Parathyroid adenoma (tissue), 2 donors: ENCODE measurements around the gene HS6ST2.

Source experiments
- H2AFZ ChIP-seq: fragments of 300-600 bp; sonication (generic); one replicate; pipeline ENCODE4 v1.7.0; 2017; ENCODE audit warnings: antibody characterized with exemption, mild to moderate bottlenecking
- H3K27ac ChIP-seq: fragments of 300-600 bp; sonication (generic); one replicate; pipeline ENCODE4 v1.7.0; 2017
- H3K27me3 ChIP-seq: fragments of 300-600 bp; sonication (generic); one replicate; pipeline ENCODE4 v1.7.0; 2017; ENCODE audit warnings: low read length; ENCODE audit not compliant: control insufficient read depth, insufficient read depth
- H3K36me3 ChIP-seq: fragments of 300-600 bp; sonication (generic); one replicate; pipeline ENCODE4 v1.7.0; 2017; ENCODE audit warnings: low read length; ENCODE audit not compliant: control insufficient read depth, insufficient read depth
- H3K4me1 ChIP-seq: fragments of 300-600 bp; sonication (generic); one replicate; pipeline ENCODE4 v1.7.0; 2017; ENCODE audit warnings: control low read depth
- H3K4me2 ChIP-seq: fragments of 300-600 bp; sonication (generic); one replicate; pipeline ENCODE4 v1.7.0; 2017; ENCODE audit warnings: low read length
- H3K4me3 ChIP-seq: fragments of 300-600 bp; sonication (generic); one replicate; pipeline ENCODE4 v1.7.0; 2017; ENCODE audit warnings: low read depth, low read length
- H3K79me2 ChIP-seq: fragments of 300-600 bp; sonication (generic); one replicate; pipeline ENCODE4 v1.7.0; 2017; ENCODE audit warnings: control low read depth
- H3K9ac ChIP-seq: fragments of 300-600 bp; sonication (generic); one replicate; pipeline ENCODE4 v1.7.0; 2017; ENCODE audit warnings: mild to moderate bottlenecking
- H3K9me3 ChIP-seq: fragments of 300-600 bp; sonication (generic); one replicate; pipeline ENCODE4 v1.7.0; 2017; ENCODE audit warnings: low read length; ENCODE audit not compliant: control insufficient read depth
- TF ChIP-seq, protein P1 (sequence below): fragments of 300-600 bp; sonication (generic); IDR thresholded peaks from one replicate; pipeline ENCODE4 v1.7.0; 2017; ENCODE audit warnings: antibody characterized with exemption, mild to moderate bottlenecking
- donor health status: primary hyperparathyroidism.

HS6ST2 gene

DNA sequence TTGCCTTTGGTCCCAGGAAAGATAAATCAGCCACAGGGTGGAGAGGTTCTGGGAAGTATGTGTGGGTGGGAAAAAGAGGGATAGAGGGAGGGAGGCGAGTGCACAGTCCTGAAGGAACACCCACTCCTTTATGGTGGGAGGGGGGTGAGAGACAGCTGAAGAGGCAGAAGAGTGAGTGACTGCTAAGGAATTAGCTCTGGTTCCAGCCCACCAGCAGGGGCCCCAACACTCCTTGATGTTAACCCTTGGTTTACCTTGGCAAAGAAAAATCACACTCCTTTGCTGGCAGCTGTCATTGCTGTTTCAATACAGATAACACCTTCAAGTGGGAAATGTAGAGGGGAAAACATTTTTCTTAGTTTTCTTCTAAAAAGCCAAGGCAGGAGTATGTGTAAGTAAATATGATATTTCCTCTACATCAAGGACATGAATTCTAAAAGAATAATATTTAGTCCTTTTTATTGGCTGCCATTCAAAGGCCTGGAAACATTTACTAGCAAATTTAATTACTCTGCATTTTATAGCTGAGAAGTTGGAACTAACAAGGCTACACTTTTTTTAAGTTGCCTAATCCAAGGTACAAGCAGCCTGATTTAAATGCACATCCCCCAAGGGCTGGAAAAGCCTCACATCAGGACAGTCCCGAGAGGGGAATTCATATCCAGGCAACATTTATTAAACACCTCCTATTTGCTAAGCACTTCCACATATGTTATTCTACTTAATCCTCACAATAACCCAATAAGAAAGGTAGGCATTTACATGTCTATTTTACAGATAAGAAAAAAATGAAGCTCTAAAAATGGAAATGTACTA lies 81.7 kb downstream of the HS6ST2 start:
- TF ChIP-seq, protein P1, sequence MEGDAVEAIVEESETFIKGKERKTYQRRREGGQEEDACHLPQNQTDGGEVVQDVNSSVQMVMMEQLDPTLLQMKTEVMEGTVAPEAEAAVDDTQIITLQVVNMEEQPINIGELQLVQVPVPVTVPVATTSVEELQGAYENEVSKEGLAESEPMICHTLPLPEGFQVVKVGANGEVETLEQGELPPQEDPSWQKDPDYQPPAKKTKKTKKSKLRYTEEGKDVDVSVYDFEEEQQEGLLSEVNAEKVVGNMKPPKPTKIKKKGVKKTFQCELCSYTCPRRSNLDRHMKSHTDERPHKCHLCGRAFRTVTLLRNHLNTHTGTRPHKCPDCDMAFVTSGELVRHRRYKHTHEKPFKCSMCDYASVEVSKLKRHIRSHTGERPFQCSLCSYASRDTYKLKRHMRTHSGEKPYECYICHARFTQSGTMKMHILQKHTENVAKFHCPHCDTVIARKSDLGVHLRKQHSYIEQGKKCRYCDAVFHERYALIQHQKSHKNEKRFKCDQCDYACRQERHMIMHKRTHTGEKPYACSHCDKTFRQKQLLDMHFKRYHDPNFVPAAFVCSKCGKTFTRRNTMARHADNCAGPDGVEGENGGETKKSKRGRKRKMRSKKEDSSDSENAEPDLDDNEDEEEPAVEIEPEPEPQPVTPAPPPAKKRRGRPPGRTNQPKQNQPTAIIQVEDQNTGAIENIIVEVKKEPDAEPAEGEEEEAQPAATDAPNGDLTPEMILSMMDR: no peak
- no peaks in the 10 kb centered on the region for H3K36me3 ChIP-seq
- no peak overlapping the region for H2AFZ ChIP-seq
- H3K4me2 ChIP-seq: no peak overlapping the region
- H3K27me3 ChIP-seq: no peaks in the 10 kb centered on the region
- no peaks in the 10 kb centered on the region for H3K9me3 ChIP-seq
- no peak overlapping the region for H3K9ac ChIP-seq
- H3K79me2 ChIP-seq: no peaks in the 10 kb centered on the region
- no peaks in the 10 kb centered on the region for H3K4me1 ChIP-seq
- H3K27ac ChIP-seq: no peak overlapping the region
- H3K4me3 ChIP-seq: no peak overlapping the region

DNA sequence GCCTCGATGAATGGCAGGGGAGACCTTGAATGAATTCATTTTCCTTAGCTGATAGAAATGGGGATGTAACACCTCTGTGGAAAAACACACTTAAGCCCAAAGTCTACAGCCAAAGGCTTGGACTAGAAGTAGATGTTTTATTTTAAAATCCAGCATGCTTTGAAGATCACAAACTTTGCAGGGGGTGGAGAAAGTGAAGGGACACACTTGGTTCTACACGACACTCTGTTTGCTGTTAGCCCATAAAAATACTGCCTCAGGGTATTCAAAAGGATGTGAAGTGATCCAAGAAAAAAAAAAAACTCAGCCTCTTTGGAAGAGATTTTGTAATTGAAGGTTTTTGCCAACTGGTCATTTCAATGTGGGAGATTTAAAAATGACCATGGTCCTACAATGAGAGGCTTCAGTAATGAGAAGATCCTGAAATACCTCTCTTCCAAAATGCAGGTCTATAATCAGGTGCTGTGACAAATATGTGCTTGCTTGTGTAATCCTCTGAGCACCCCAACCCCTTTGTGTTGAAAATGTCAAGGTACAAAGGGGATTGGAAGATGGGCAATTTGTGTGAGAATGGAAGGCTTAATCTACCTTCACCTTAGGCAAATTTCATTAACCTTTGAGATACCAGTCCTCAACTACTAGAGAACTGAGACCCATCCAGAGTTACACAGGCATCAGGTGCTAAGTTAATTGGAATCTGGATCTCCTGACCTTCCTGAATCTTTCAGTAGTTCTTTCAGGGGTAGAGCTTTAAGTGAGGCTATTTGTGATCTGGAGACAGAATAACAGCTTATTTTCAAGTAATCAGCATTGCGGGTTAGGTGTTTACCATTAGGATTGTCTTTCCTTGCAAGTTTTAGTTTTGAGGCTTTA lies 82.5 kb downstream of the HS6ST2 start:
- Histone ChIP-seq H3K4me2 (no peak overlapping the region), H3K9ac (no peak overlapping the region), H3K4me3 (no peak overlapping the region), H3K79me2 (no peaks in the 10 kb centered on the region), H3K9me3 (no peaks in the 10 kb centered on the region), H3K27ac (no peak overlapping the region), H2AFZ (no peak overlapping the region), H3K27me3 (no peaks in the 10 kb centered on the region), H3K4me1 (no peaks in the 10 kb centered on the region), H3K36me3 (no peaks in the 10 kb centered on the region)
- TF ChIP-seq, protein P1: no peak

DNA sequence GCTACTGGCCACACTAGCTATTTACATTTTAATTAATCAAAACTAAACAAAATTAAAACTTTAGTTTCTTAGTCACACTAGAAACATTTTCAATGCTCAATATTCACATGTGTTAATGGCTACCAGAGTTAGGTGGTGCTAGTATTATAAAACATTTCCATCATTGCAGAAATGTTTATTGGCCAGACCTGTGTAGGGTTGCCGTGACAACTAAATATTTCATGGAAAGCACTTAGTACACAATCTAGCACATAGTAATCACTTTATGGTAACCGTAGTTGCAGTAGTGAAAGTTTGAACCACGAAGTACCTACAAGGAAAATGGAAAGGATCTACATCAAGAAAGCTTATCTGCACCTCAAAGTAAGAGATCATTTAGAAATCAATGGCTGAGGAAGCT lies 95.9 kb downstream of the HS6ST2 start:
- H2AFZ ChIP-seq: no peak overlapping the region
- no peak overlapping the region for H3K27ac ChIP-seq
- TF ChIP-seq, protein P1: no peak
- no peaks in the 10 kb centered on the region for H3K4me1 ChIP-seq
- no peak overlapping the region for H3K4me3 ChIP-seq
- H3K27me3 ChIP-seq: no peaks in the 10 kb centered on the region
- no peaks in the 10 kb centered on the region for H3K36me3 ChIP-seq
- H3K9me3 ChIP-seq: no peaks in the 10 kb centered on the region
- H3K9ac ChIP-seq: no peak overlapping the region
- no peaks in the 10 kb centered on the region for H3K79me2 ChIP-seq
- H3K4me2 ChIP-seq: no peak overlapping the region

DNA sequence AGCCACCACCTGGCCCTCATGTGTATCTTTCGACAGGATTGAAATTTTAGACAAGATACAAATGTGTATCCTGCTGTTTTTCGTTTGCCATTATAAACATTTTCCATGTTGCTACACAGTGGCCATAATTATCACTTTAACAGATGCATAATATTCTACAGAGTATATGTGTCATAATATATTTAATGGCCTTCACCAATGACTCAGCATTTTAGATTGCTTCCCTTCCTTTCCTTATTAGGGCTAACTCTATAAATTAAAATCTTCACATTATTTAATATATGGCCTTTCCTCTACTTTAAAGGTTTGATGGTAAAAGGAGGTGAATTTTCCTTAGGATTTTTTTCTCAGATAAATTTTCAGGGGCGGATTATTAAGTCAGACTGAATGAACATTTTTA lies 97.4 kb downstream of the HS6ST2 start:
- Histone ChIP-seq H3K9ac (no peak overlapping the region), H3K36me3 (no peaks in the 10 kb centered on the region), H3K79me2 (no peaks in the 10 kb centered on the region), H3K4me1 (no peaks in the 10 kb centered on the region), H3K27ac (no peak overlapping the region), H2AFZ (no peak overlapping the region), H3K9me3 (no peaks in the 10 kb centered on the region), H3K4me2 (no peak overlapping the region), H3K27me3 (no peaks in the 10 kb centered on the region), H3K4me3 (no peak overlapping the region)
- TF ChIP-seq, protein P1: no peak
